A375 (cell line): ENCODE results near the gene C1QA. TPM values are rescaled to one million over a fixed set of nuclear protein-coding genes. Genes with fewer than 3 reads are reported as not detected.

Experiments used
- small RNA-seq: library from RNA; depleted of rRNA; stranded (forward); fragments of <200 nt; gene quantifications from one replicate; pipeline ENCODE3, GENCODE V24; 2014
- total RNA-seq: library from RNA; depleted of rRNA; stranded (reverse); fragments of >200 nt; shearing (Covaris generic); gene quantifications from 2 replicates; pipeline ENCODE4 v1.2.3, GENCODE V29; 2014; rRNA removed

C1QA gene
- not detected in 2 replicates for total RNA-seq

GRCh38 chr1:22636353-22636752 lies at the start of gene C1QA:
Gene C1QA (plus strand): TSS chr1:22636628. CDS start chr1:22637617, 989 bp downstream.

GRCh38 chr1:22643381-22643780 lies 7.0 kb downstream of the C1QA start, which contains the start of gene C1QC:
Gene C1QC (plus strand): TSS chr1:22643633. CDS start chr1:22644024, 391 bp downstream.

GRCh38 chr1:22652881-22653316 lies 16.5 kb downstream of the C1QA start, which contains the start of gene C1QB:
Gene C1QB (plus strand): TSS chr1:22653236. CDS start chr1:22659463, 6,227 bp downstream.

Small RNA genes lying within 50 kb of the gene (small RNA-seq; reads per million reads assigned to genes)
- not detected for gene MIR6127

Other genes starting within 250 kb of the C1QA start
- gene ZBTB40, start 184.8 kb upstream of the C1QA start, total RNA-seq, result 12.7 and 14.1 TPM in 2 replicates
- gene EPHA8, start 73.1 kb upstream of the C1QA start, total RNA-seq, result 0.13 TPM in 1 of 2 replicates, not detected in the other
- not detected in 2 replicates for gene C1QC, start 7.0 kb downstream of the C1QA start, total RNA-seq
- not detected in 2 replicates for gene C1QB, start 16.6 kb downstream of the C1QA start, total RNA-seq
- gene EPHB2, start 74.2 kb downstream of the C1QA start, total RNA-seq, result 8.0 and 8.2 TPM in 2 replicates